H9 (cell line): ENCODE data around the gene PCDHGA11. TPM values are rescaled to one million over a fixed set of nuclear protein-coding genes. Genes with fewer than 3 reads are reported as not detected.

Experiments
- DNase-seq: peaks from one replicate; pipeline ENCODE4 v3.0.0-alpha.2; 2017
- H2AFZ ChIP-seq: one replicate; pipeline ENCODE4 v1.6.1; 2013; ENCODE audit warnings: mild to moderate bottlenecking, low read length, control low read depth, moderate library complexity
- H2AK5ac ChIP-seq: 2 replicates; pipeline ENCODE4 v1.6.1; 2013; ENCODE audit warnings: low read length, control low read depth, mixed read lengths; ENCODE audit not compliant: insufficient read length
- H2BK120ac ChIP-seq: one replicate; pipeline ENCODE4 v1.6.1; 2013; ENCODE audit warnings: low read depth, mild to moderate bottlenecking, low read length, control low read depth, inconsistent platforms; ENCODE audit not compliant: poor library complexity, severe bottlenecking
- H2BK12ac ChIP-seq: 2 replicates; pipeline ENCODE4 v1.6.1; 2013; ENCODE audit warnings: low read length, control low read depth, mixed read lengths, low read depth; ENCODE audit not compliant: insufficient read length
- H2BK15ac ChIP-seq: 2 replicates; pipeline ENCODE4 v1.6.1; 2013; ENCODE audit warnings: low read depth, low read length, control low read depth
- H2BK20ac ChIP-seq: one replicate; pipeline ENCODE4 v1.6.1; 2013; ENCODE audit warnings: low read depth, mild to moderate bottlenecking, low read length, control low read depth, inconsistent platforms; ENCODE audit not compliant: poor library complexity, severe bottlenecking
- H2BK5ac ChIP-seq: 2 replicates; pipeline ENCODE4 v1.6.1; 2013; ENCODE audit warnings: low read length, control low read depth, mixed read lengths; ENCODE audit not compliant: insufficient read length
- H3K14ac ChIP-seq: 2 replicates; pipeline ENCODE4 v1.6.1; 2013; ENCODE audit warnings: low read length, control low read depth; ENCODE audit not compliant: insufficient read depth
- H3K18ac ChIP-seq: 2 replicates; pipeline ENCODE4 v1.6.1; 2013; ENCODE audit warnings: low read depth, mild to moderate bottlenecking, mixed read lengths, low read length, control low read depth; ENCODE audit not compliant: insufficient read length
- H3K23ac ChIP-seq: 2 replicates; pipeline ENCODE4 v1.6.1; 2013; ENCODE audit warnings: low read length, control low read depth, mixed read lengths, low read depth; ENCODE audit not compliant: insufficient read length
- H3K23me2 ChIP-seq: 2 replicates; pipeline ENCODE4 v1.6.1; 2013; ENCODE audit warnings: low read depth, mild to moderate bottlenecking, mixed read lengths, low read length, control low read depth; ENCODE audit not compliant: insufficient read length, poor library complexity, severe bottlenecking
- H3K27ac ChIP-seq: 2 replicates; pipeline ENCODE4 v1.5.1; 2013; ENCODE audit warnings: low read length, control low read depth, mixed read lengths, low read depth; ENCODE audit not compliant: insufficient read length
- H3K27me3 ChIP-seq: 2 replicates; pipeline ENCODE4 v1.6.1; 2013; ENCODE audit warnings: low read length, control low read depth, inconsistent platforms; ENCODE audit not compliant: insufficient read depth
- H3K4ac ChIP-seq: 2 replicates; pipeline ENCODE4 v1.6.1; 2013; ENCODE audit warnings: low read depth, mild to moderate bottlenecking, control low read depth, inconsistent platforms, low read length, moderate library complexity
- H3K4me1 ChIP-seq: 2 replicates; pipeline ENCODE4 v1.6.1; 2013; ENCODE audit warnings: low read length, control low read depth, inconsistent platforms; ENCODE audit not compliant: insufficient read depth
- H3K4me2 ChIP-seq: 2 replicates; pipeline ENCODE4 v1.6.1; 2013; ENCODE audit warnings: low read length, control low read depth, mixed read lengths; ENCODE audit not compliant: insufficient read length, insufficient read depth
- H3K56ac ChIP-seq: 2 replicates; pipeline ENCODE4 v1.6.1; 2013; ENCODE audit warnings: low read depth, mild to moderate bottlenecking, mixed read lengths, low read length, control low read depth; ENCODE audit not compliant: insufficient read length
- H3K79me1 ChIP-seq: 2 replicates; pipeline ENCODE4 v1.6.1; 2013; ENCODE audit warnings: low read depth, mild to moderate bottlenecking, moderate library complexity, low read length, control low read depth, inconsistent platforms; ENCODE audit not compliant: insufficient read depth, poor library complexity, severe bottlenecking
- H3K79me2 ChIP-seq: 2 replicates; pipeline ENCODE4 v1.6.1; 2013; ENCODE audit warnings: low read length, control low read depth, inconsistent platforms; ENCODE audit not compliant: insufficient read depth
- H3K9ac ChIP-seq: 2 replicates; pipeline ENCODE4 v1.6.1; 2013; ENCODE audit warnings: low read length, control low read depth, mixed read lengths; ENCODE audit not compliant: insufficient read length; ENCODE audit errors: extremely low read depth
- H3K9me3 ChIP-seq: one replicate; pipeline ENCODE4 v1.6.1; 2013; ENCODE audit warnings: low read depth, low read length, inconsistent platforms; ENCODE audit not compliant: control insufficient read depth
- H3T11ph ChIP-seq: one replicate; pipeline ENCODE4 v1.6.1; 2013; ENCODE audit warnings: mild to moderate bottlenecking, low read length, control low read depth, inconsistent platforms
- H4K20me1 ChIP-seq: one replicate; pipeline ENCODE4 v1.6.1; 2013; ENCODE audit not compliant: control insufficient read depth, insufficient read length, insufficient read depth
- H4K5ac ChIP-seq: 2 replicates; pipeline ENCODE4 v1.6.1; 2013; ENCODE audit warnings: low read depth, mild to moderate bottlenecking, mixed read lengths, low read length, control low read depth; ENCODE audit not compliant: insufficient read length
- H4K8ac ChIP-seq: replicated peaks from 2 replicates; pipeline ENCODE4 v1.6.1; 2013; ENCODE audit warnings: low read length, control low read depth, mixed read lengths, low read depth; ENCODE audit not compliant: insufficient read length
- H4K91ac ChIP-seq: 2 replicates; pipeline ENCODE4 v1.6.1; 2013; ENCODE audit warnings: low read depth, mild to moderate bottlenecking, moderate library complexity, mixed read lengths, low read length, control low read depth; ENCODE audit not compliant: insufficient read length
- H3K27ac Mint-ChIP-seq, 3 experiments: 2 replicates in 2 of 3; 3 replicates in 1 of 3; pipeline ENCODE4 v1.8.0; 2020 to 2021; ENCODE audit warnings: mixed read lengths in 3 of 3, mild to moderate bottlenecking in 1 of 3, moderate library complexity in 1 of 3
- H3K27me3 Mint-ChIP-seq: 2 replicates; pipeline ENCODE4 v1.8.0; 2021; ENCODE audit warnings: low read depth, mild to moderate bottlenecking, moderate library complexity, mixed read lengths
- H3K36me3 Mint-ChIP-seq, 3 experiments: 2 replicates in 2 of 3; 3 replicates in 1 of 3; pipeline ENCODE4 v1.8.0; 2020 to 2021; ENCODE audit warnings: low read depth in 3 of 3, mixed read lengths in 3 of 3; ENCODE audit not compliant: insufficient read depth in 1 of 3
- H3K4me1 Mint-ChIP-seq, 2 experiments: 2 replicates each; pipeline ENCODE4 v1.8.0; 2020; ENCODE audit warnings: mixed read lengths in 2 of 2
- H3K4me3 Mint-ChIP-seq, 2 experiments: 2 replicates in 1 of 2; 3 replicates in 1 of 2; pipeline ENCODE4 v1.8.0; 2020 to 2021; ENCODE audit warnings: mild to moderate bottlenecking in 2 of 2, mixed read lengths in 2 of 2, moderate library complexity in 1 of 2
- H3K9me3 Mint-ChIP-seq, 2 experiments: 2 replicates in 1 of 2; 3 replicates in 1 of 2; pipeline ENCODE4 v1.8.0; 2020; ENCODE audit warnings: mild to moderate bottlenecking in 2 of 2, mixed read lengths in 2 of 2, moderate library complexity in 1 of 2
- WGBS: extraction: QIAGEN DNeasy Blood & Tissue Kit; methylation state at CpG from one replicate; pipeline ENCODE4 v1.1.7; 2013; ENCODE audit warnings: missing lambda C conversion rate, low lambda C conversion rate, mixed read lengths; ENCODE audit not compliant: insufficient read length; ENCODE audit errors: extremely low coverage; 5-methylcytosine and 5-hydroxymethylcytosine counted together
- total RNA-seq: library from RNA; stranded (reverse); gene quantifications from 2 replicates; pipeline ENCODE4 v1.2.1, GENCODE V29; 2021
- TF ChIP-seq, protein P1 (sequence below): fragments of 200-600 bp; sonication (generic); conservative IDR thresholded peaks from 3 replicates; pipeline ENCODE4 v1.8.0; 2021; ENCODE audit warnings: antibody characterized with exemption, mild to moderate bottlenecking

PCDHGA11 gene
- total RNA-seq, 1 experiment from 2014 or later, result 2.6 TPM

DNA sequence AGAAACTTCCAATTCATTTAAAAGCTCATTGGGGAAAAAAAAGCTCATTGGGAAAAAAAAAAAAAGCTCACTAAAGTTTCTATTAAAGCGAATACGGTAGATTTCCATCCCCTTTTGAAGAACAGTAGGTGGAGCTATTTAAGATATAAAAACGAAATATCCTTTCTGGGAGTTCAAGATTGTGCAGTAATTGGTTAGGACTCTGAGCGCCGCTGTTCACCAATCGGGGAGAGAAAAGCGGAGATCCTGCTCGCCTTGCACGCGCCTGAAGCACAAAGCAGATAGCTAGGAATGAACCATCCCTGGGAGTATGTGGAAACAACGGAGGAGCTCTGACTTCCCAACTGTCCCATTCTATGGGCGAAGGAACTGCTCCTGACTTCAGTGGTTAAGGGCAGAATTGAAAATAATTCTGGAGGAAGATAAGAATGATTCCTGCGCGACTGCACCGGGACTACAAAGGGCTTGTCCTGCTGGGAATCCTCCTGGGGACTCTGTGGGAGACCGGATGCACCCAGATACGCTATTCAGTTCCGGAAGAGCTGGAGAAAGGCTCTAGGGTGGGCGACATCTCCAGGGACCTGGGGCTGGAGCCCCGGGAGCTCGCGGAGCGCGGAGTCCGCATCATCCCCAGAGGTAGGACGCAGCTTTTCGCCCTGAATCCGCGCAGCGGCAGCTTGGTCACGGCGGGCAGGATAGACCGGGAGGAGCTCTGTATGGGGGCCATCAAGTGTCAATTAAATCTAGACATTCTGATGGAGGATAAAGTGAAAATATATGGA, 9.7 kb downstream of the PCDHGA11 start, which contains the start of gene PCDHGA12:
TSS of gene PCDHGA12 (plus strand) at position 176 of the 782 bp plus-strand sequence. CDS start at position 429, 253 bp downstream.
- H3K27me3 Mint-ChIP-seq, result peaks cover 3% of the 10 kb centered on the region
- no peak within 1 kb of the TSS for H4K5ac ChIP-seq
- H2BK12ac ChIP-seq, result no peak within 1 kb of the TSS
- no peak within 1 kb of the TSS for H2BK20ac ChIP-seq
- H3K9me3 Mint-ChIP-seq, result peaks cover 70 to 79% of the 10 kb centered on the region in 2 experiments
- H3K4me1 Mint-ChIP-seq, result no peaks in the 10 kb centered on the region
- H3K27me3 ChIP-seq, result no peaks in the 10 kb centered on the region
- H4K20me1 ChIP-seq, result no peaks in the 10 kb centered on the region
- H3K79me2 ChIP-seq, result no peaks in the 10 kb centered on the region
- H3K9ac ChIP-seq, result no peak within 1 kb of the TSS
- H3K4ac ChIP-seq, result no peak within 1 kb of the TSS
- no peak within 1 kb of the TSS for H4K8ac ChIP-seq
- H2BK15ac ChIP-seq, result no peak within 1 kb of the TSS
- no peak within 1 kb of the TSS for H3T11ph ChIP-seq
- TF ChIP-seq, protein P1, sequence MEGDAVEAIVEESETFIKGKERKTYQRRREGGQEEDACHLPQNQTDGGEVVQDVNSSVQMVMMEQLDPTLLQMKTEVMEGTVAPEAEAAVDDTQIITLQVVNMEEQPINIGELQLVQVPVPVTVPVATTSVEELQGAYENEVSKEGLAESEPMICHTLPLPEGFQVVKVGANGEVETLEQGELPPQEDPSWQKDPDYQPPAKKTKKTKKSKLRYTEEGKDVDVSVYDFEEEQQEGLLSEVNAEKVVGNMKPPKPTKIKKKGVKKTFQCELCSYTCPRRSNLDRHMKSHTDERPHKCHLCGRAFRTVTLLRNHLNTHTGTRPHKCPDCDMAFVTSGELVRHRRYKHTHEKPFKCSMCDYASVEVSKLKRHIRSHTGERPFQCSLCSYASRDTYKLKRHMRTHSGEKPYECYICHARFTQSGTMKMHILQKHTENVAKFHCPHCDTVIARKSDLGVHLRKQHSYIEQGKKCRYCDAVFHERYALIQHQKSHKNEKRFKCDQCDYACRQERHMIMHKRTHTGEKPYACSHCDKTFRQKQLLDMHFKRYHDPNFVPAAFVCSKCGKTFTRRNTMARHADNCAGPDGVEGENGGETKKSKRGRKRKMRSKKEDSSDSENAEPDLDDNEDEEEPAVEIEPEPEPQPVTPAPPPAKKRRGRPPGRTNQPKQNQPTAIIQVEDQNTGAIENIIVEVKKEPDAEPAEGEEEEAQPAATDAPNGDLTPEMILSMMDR, result no peak; the same call in 2 of the 3 replicates
- H3K18ac ChIP-seq, result no peak within 1 kb of the TSS
- no peak within 1 kb of the TSS for H2AK5ac ChIP-seq
- no peaks in the 10 kb centered on the region for H3K4me1 ChIP-seq
- peaks cover 23% of the 10 kb centered on the region for H3K9me3 ChIP-seq
- no peak within 1 kb of the TSS for H3K56ac ChIP-seq
- H3K4me3 Mint-ChIP-seq, result no peak within 1 kb of the TSS; a peak in 1 of 5 replicates
- no CpG with 5 or more reads among the region's 33 CpGs for WGBS
- H3K23ac ChIP-seq, result no peak within 1 kb of the TSS
- no peak within 1 kb of the TSS for H4K91ac ChIP-seq
- H3K14ac ChIP-seq, result no peak within 1 kb of the TSS
- H3K36me3 Mint-ChIP-seq, result peaks cover 54 to 83% (median 63%) of the 10 kb centered on the region in 3 experiments
- H2AFZ ChIP-seq, result no peak within 1 kb of the TSS
- no peak within 1 kb of the TSS for H3K27ac ChIP-seq
- H2BK120ac ChIP-seq, result no peak within 1 kb of the TSS
- no peak within 1 kb of the TSS for H2BK5ac ChIP-seq
- H3K4me2 ChIP-seq, result no peak within 1 kb of the TSS
- H3K23me2 ChIP-seq, result no peaks in the 10 kb centered on the region
- no peaks in the 10 kb centered on the region for H3K79me1 ChIP-seq
- DNase-seq, result no peak
- H3K27ac Mint-ChIP-seq, result no peak within 1 kb of the TSS
